Pancreas (tissue), 10 donors: ENCODE results near the gene LRP8. TPM values are rescaled to one million over a fixed set of nuclear protein-coding genes. Genes with fewer than 3 reads are reported as not detected.

Source experiments
- ATAC-seq, 4 donors: fragments of 200-7000 bp; cut with Tn5 transposase; one replicate each; pipeline versions ENCODE4 v1.8.0 to v1.9.1; 2020; ENCODE audit warnings: mild to moderate bottlenecking in 4 of 4, moderate library complexity in 4 of 4
- DNase-seq, 6 donors: peaks; one replicate each; pipeline ENCODE4 v3.0.0-alpha.2; 2020
- FAIRE-seq: peaks from 2 replicates; lab custom pipeline; 2012; peaks lifted over from hg19 to GRCh38; lab: Jason Lieb, UNC
- H3K27ac ChIP-seq, 4 donors: fragments of 200-600 bp; sonication (generic); 1 replicate in 3 of 4; 2 replicates in 1 of 4; pipeline versions ENCODE4 v1.5.0 to v1.8.0; 2020
- H3K27me3 ChIP-seq, 4 donors: fragments of 200-600 bp; one replicate each; pipeline ENCODE4 v1.8.0; 2021
- H3K36me3 ChIP-seq, 3 donors: fragments of 200-600 bp; sonication (generic) in 1 of 3; one replicate each; pipeline versions ENCODE4 v1.5.0 to v1.8.0; 2020 to 2021
- H3K4me1 ChIP-seq, 3 donors: fragments of 200-600 bp; one replicate each; pipeline ENCODE4 v1.8.0; 2021
- H3K4me3 ChIP-seq, 4 donors: fragments of 200-600 bp; sonication (generic) in 2 of 4; one replicate each; pipeline versions ENCODE4 v1.5.0 to v1.8.0; 2020 to 2021
- H3K9me3 ChIP-seq, 4 donors: fragments of 200-600 bp; one replicate each; pipeline ENCODE4 v1.8.0; 2021
- WGBS, 2 donors: extraction: QIAGEN DNeasy Blood & Tissue Kit; methylation state at CpG; one replicate each; pipeline ENCODE4 v1.1.7; 2013; 5-methylcytosine and 5-hydroxymethylcytosine counted together
- intact Hi-C, 3 donors: fragments of 100-400 bp; cut with DNase I; formaldehyde crosslinking; loops; one replicate each; pipeline versions ENCODE4 v1.11.1 to v1.14.2; 2022
- polyA plus RNA-seq, 2 donors: library from polyadenylated mRNA; stranded (reverse); fragments of 200-250 nt; gene quantifications; one replicate each; pipeline ENCODE4 v1.2.3, GENCODE V29; 2013
- total RNA-seq, 6 donors: library from RNA; stranded (reverse); fragmentation: NEBNext Ultra II Directional in 4 of 6; extraction: Animal tissue kit (Norgen Biotek cat#: 25700) in 4 of 6; gene quantifications; one replicate each; pipeline versions ENCODE4 v1.2.1 to v1.2.4, GENCODE V29; 2021 to 2023
- TF ChIP-seq, protein P1 (sequence below), 4 donors: fragments of 200-600 bp; sonication (generic) in 3 of 4; IDR thresholded peaks; one replicate each; pipeline versions ENCODE4 v1.5.0 to v1.8.0; 2021; ENCODE audit warnings: antibody characterized with exemption in 4 of 4
- donor health status: healthy with polysubstance abuse.
- donor health status: DM: no; HTN: no; CAD: no; lungs with moderate emphysema.
- donor health status: DM: no; HTN: no; CAD: no.
- donor health status: control.
- donor health status: control.
- donor health status: Bipolar disorder and iron deficiency.
- donor health status: DM: yes; HTN: yes; CAD: no.
- donor health status: DM: no; HTN: no; CAD: no.
- donor health status: DM: no; HTN: no; CAD: no.
- donor health status: DM: yes; HTN: yes; CAD: no.

LRP8 gene
- total and polyA plus RNA-seq, 8 donors, result 0.08 to 2.3 (median 0.59) TPM

DNA sequence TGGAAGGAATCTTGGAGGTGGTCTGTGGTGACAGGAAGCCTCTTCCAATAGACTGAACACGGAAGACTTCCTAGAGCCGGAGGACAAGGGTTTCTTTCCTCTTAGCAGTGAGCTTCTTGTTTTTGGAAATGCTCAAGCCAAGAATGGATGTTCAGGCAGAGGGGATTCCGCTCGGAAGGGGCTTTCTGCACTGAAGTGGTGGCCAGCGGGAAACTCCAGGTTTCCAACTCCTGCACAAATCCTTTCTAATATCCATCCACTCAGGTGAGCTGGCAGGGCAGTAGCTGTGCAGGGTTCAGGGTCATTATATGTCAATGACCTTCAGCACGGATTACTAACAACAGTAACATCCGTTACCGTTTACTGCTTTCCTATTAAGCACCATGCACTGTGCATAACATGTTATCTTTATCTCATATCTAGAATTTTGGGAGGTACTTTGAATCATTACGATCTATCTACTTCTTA is 131.8 kb downstream of the LRP8 start:
- FAIRE-seq (no peak), DNase-seq (no peak), ATAC-seq (peak; percentile 8 to 32 (median 31))
- peaks cover 0 to 5% (median 0%) of the 10 kb centered on the region in 3 donors for H3K36me3 ChIP-seq
- intact Hi-C loops, result no loop called here
- no peaks in the 10 kb centered on the region for H3K9me3 ChIP-seq
- TF ChIP-seq, protein P1, sequence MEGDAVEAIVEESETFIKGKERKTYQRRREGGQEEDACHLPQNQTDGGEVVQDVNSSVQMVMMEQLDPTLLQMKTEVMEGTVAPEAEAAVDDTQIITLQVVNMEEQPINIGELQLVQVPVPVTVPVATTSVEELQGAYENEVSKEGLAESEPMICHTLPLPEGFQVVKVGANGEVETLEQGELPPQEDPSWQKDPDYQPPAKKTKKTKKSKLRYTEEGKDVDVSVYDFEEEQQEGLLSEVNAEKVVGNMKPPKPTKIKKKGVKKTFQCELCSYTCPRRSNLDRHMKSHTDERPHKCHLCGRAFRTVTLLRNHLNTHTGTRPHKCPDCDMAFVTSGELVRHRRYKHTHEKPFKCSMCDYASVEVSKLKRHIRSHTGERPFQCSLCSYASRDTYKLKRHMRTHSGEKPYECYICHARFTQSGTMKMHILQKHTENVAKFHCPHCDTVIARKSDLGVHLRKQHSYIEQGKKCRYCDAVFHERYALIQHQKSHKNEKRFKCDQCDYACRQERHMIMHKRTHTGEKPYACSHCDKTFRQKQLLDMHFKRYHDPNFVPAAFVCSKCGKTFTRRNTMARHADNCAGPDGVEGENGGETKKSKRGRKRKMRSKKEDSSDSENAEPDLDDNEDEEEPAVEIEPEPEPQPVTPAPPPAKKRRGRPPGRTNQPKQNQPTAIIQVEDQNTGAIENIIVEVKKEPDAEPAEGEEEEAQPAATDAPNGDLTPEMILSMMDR (IDR thresholded peaks at IDR 0.05), result no peak
- H3K27ac ChIP-seq, result peak overlapping the region; percentile 75 to 95 (median 94)
- 35 to 39% methylated on average over 9 of the region's 9 CpGs for WGBS, 2 donors
- H3K4me1 ChIP-seq, result peaks cover 9 to 20% (median 12%) of the 10 kb centered on the region in 3 donors
- H3K4me3 ChIP-seq, result peak overlapping the region; percentile 71 to 100 (median 98)
- H3K27me3 ChIP-seq, result no peaks in the 10 kb centered on the region

DNA sequence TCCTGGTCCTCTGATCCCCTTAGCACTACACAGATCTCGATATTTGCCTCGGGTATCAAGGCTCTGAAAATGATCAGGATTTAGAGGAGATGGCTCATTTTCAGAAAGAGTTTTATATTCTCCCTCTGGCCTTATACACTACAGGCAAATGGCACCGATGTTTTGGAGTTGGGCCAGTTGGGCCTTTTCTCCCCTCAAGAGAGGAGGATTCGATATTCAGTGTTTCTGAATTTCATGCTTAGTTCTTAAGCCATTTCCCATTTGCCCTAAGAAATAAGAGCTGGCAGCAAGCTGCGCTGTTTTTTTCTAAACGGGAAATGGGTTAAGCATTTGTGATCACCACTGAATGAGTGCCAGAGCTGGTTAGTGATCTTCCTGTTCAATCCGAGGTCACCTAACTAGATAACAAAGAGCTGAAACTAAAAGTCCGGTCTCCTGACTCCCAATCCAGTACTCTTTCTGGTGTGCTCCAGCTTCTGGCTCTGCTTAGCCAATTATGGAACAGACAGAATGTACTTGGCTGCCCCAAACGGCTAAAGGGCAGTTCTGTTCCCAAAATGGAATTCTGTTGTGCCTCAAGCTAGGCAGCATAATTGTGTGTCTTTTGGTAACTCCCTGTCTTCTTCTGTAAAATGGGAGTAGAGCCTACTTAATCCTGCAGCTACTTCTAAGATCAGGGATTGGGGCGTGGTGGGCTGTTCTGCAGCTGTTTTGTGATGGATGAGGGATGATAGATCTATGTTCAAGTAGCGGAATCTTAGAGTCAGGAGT is 132.4 kb downstream of the LRP8 start:
- H3K4me3 ChIP-seq, result no peak overlapping the region
- WGBS, 2 donors, result 62 to 65% methylated on average over 11 of the region's 11 CpGs

More for the DNA sequence above, 132.4 kb downstream of the LRP8 start:
- Histone ChIP-seq H3K27me3 (no peaks in the 10 kb centered on the region), H3K4me1 (peaks cover 9 to 20% (median 12%) of the 10 kb centered on the region in 3 donors), H3K9me3 (no peaks in the 10 kb centered on the region), H3K36me3 (no peaks in the 10 kb centered on the region), H3K27ac (peak overlapping the region; percentile 45 to 95 (median 94))
- FAIRE-seq (no peak), DNase-seq (no peak), ATAC-seq (no peak)
- intact Hi-C loops, result no loop called here
- TF ChIP-seq, protein P1 (IDR thresholded peaks at IDR 0.05), result no peak

Other genes starting within 250 kb of the LRP8 start
- not detected for gene SLC1A7, start 185.4 kb downstream of the LRP8 start, total RNA-seq
- under 1 TPM; 0.15 to 0.35 TPM for gene SLC1A7, start 185.4 kb downstream of the LRP8 start, polyA plus RNA-seq
- 10 to 100 TPM in 5 of 6 donors, 1 to 10 TPM in 1; 9.2 to 13.4 (median 10.9) TPM for gene CPT2, start 131.2 kb downstream of the LRP8 start, total RNA-seq
- 10 to 100 TPM in 1 of 2 donors, 1 to 10 TPM in 1; 6.3 to 12.4 TPM for gene CPT2, start 131.2 kb downstream of the LRP8 start, polyA plus RNA-seq
- gene CZIB, start 107.4 kb downstream of the LRP8 start, total RNA-seq, result 10 to 100 TPM; 12.1 to 28.4 (median 16.2) TPM
- 10 to 100 TPM; 40.6 to 66.9 TPM for gene CZIB, start 107.4 kb downstream of the LRP8 start, polyA plus RNA-seq
- gene MAGOH, start 89.6 kb downstream of the LRP8 start, total RNA-seq, result 10 to 100 TPM in 5 of 6 donors, 1 to 10 TPM in 1; 7.8 to 16.7 (median 13.3) TPM
- gene MAGOH, start 89.6 kb downstream of the LRP8 start, polyA plus RNA-seq, result 10 to 100 TPM; 42.0 to 56.3 TPM
- not detected for gene DMRTB1, start 131.3 kb upstream of the LRP8 start, total RNA-seq
- gene DMRTB1, start 131.3 kb upstream of the LRP8 start, polyA plus RNA-seq, result not detected